H1 (cell line): ENCODE results near the gene GTF2H1.

ENCODE experiments used
- CHD1 ChIP-seq: IDR thresholded peaks from 2 replicates; pipeline ENCODE4 v1.6.1; 2012; ENCODE audit warnings: low read depth, low read length, improper control_type of control experiment
- EZH2 ChIP-seq: fragments of 200-600 bp; sonication (generic); IDR thresholded peaks from 2 replicates; pipeline ENCODE4 v1.7.1; 2012; ENCODE audit warnings: low read depth, mild to moderate bottlenecking, moderate library complexity, low read length, inconsistent platforms; ENCODE audit not compliant: severe bottlenecking
- POLR2A ChIP-seq, 2 experiments: IDR thresholded peaks; 1 replicate in 1 of 2; 2 replicates in 1 of 2; pipeline ENCODE4 v1.6.1; 2011; ENCODE audit warnings: low read depth in 2 of 2, low read length in 2 of 2, mild to moderate bottlenecking in 2 of 2; ENCODE audit errors: control extremely low read depth in 1 of 2
- RAD21 ChIP-seq, 2 experiments: IDR thresholded peaks in 1 of 2; conservative IDR thresholded peaks in 1 of 2; 2 replicates each; pipeline ENCODE4 v1.6.1; 2011; ENCODE audit warnings: low read depth in 2 of 2, low read length in 2 of 2, improper control_type of control experiment in 1 of 2, inconsistent platforms in 1 of 2, mild to moderate bottlenecking in 1 of 2, moderate library complexity in 1 of 2
- TAF1 ChIP-seq: IDR thresholded peaks from 2 replicates; pipeline ENCODE4 v1.6.1; 2011; ENCODE audit warnings: mild to moderate bottlenecking, low read depth, low read length
- TF ChIP-seq, protein P1 (sequence below), 3 experiments: IDR thresholded peaks; 1 replicate in 2 of 3; 2 replicates in 1 of 3; pipeline versions ENCODE4 v1.5.1 to v1.6.1; 2011; ENCODE audit warnings: low read length in 3 of 3, mild to moderate bottlenecking in 3 of 3, inconsistent platforms in 2 of 3, low read depth in 1 of 3, moderate library complexity in 1 of 3; ENCODE audit not compliant: insufficient read depth in 1 of 3; ENCODE audit errors: control extremely low read depth in 1 of 3
- TF ChIP-seq, protein P2 (sequence below): IDR thresholded peaks from 2 replicates; pipeline ENCODE4 v1.6.1; 2011; ENCODE audit warnings: low read length, improper control_type of control experiment

DNA sequence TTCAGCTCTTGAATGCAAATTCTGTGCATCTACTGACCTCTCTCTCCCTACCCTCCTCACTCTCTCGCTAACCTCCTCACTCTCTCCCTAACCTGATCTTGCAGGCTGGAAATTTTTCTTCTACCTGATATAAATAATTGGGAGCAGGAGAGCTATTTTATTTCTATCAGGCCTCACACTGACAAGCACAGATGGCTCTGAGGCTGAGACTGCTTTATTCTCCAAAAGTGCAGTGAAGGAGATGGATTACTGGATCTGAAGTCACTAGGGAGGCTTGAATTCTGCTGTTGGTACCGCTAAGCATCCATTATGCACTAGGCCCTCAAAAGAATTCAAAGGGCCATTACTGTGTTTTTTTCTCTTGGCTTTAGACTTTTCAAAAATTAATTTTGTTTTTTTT, 52.6 kb downstream of the GTF2H1 start:
- TF ChIP-seq, protein P1, sequence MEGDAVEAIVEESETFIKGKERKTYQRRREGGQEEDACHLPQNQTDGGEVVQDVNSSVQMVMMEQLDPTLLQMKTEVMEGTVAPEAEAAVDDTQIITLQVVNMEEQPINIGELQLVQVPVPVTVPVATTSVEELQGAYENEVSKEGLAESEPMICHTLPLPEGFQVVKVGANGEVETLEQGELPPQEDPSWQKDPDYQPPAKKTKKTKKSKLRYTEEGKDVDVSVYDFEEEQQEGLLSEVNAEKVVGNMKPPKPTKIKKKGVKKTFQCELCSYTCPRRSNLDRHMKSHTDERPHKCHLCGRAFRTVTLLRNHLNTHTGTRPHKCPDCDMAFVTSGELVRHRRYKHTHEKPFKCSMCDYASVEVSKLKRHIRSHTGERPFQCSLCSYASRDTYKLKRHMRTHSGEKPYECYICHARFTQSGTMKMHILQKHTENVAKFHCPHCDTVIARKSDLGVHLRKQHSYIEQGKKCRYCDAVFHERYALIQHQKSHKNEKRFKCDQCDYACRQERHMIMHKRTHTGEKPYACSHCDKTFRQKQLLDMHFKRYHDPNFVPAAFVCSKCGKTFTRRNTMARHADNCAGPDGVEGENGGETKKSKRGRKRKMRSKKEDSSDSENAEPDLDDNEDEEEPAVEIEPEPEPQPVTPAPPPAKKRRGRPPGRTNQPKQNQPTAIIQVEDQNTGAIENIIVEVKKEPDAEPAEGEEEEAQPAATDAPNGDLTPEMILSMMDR (IDR thresholded peaks at IDR 0.05; ENCODE audit: control extremely low read depth in 1 of 3, insufficient read depth in 1 of 3, low read depth in 1 of 3, low read length in 3 of 3) = no peak
- TF ChIP-seq CHD1 (no peak), POLR2A (IDR thresholded peaks at IDR 0.05; ENCODE audit: control extremely low read depth in 1 of 2, low read depth in 2 of 2, low read length in 2 of 2) (no peak), TAF1 (no peak), RAD21 (IDR thresholded peaks at IDR 0.05 in 1 of 2, conservative IDR thresholded peaks at IDR 0.05 in 1 of 2; ENCODE audit: low read depth in 2 of 2, low read length in 2 of 2) (no peak), EZH2 (no peak)
- TF ChIP-seq, protein P2, sequence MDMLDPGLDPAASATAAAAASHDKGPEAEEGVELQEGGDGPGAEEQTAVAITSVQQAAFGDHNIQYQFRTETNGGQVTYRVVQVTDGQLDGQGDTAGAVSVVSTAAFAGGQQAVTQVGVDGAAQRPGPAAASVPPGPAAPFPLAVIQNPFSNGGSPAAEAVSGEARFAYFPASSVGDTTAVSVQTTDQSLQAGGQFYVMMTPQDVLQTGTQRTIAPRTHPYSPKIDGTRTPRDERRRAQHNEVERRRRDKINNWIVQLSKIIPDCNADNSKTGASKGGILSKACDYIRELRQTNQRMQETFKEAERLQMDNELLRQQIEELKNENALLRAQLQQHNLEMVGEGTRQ = no peak
